Karpas-422 (cell line): ENCODE data around the gene MAGI2. TPM values are rescaled to one million over a fixed set of nuclear protein-coding genes. Genes with fewer than 3 reads are reported as not detected.

Experiments
- DNase-seq: peaks from one replicate; pipeline ENCODE4 v3.0.0-alpha.2; 2015
- H2AFZ ChIP-seq: fragments of 200-600 bp; sonication (generic); 2 replicates; pipeline ENCODE4 v1.6.1; 2014; ENCODE audit warnings: antibody characterized with exemption, low read length, mixed read lengths
- H3K27ac ChIP-seq: fragments of 200-600 bp; sonication (generic); 2 replicates; pipeline ENCODE4 v1.5.1; 2014; ENCODE audit warnings: mild to moderate bottlenecking, low read length, moderate library complexity
- H3K27me3 ChIP-seq: fragments of 200-600 bp; sonication (generic); 2 replicates; pipeline ENCODE4 v1.6.1; 2014; ENCODE audit warnings: low read length, mixed read lengths
- H3K36me3 ChIP-seq: fragments of 200-600 bp; sonication (generic); 2 replicates; pipeline ENCODE4 v1.6.1; 2014; ENCODE audit warnings: low read length, mixed read lengths; ENCODE audit not compliant: insufficient read depth
- H3K4me1 ChIP-seq: fragments of 200-600 bp; sonication (generic); 2 replicates; pipeline ENCODE4 v1.6.1; 2014; ENCODE audit warnings: mild to moderate bottlenecking, low read length, mixed read lengths
- H3K4me2 ChIP-seq: fragments of 200-600 bp; sonication (generic); 2 replicates; pipeline ENCODE4 v1.6.1; 2014; ENCODE audit warnings: low read length, low read depth, mild to moderate bottlenecking; ENCODE audit not compliant: poor library complexity, severe bottlenecking
- H3K4me3 ChIP-seq: fragments of 200-600 bp; sonication (generic); 2 replicates; pipeline ENCODE4 v1.5.1; 2014; ENCODE audit warnings: mild to moderate bottlenecking, antibody characterized with exemption, low read length, mixed read lengths
- H3K79me2 ChIP-seq: fragments of 200-600 bp; sonication (generic); 2 replicates; pipeline ENCODE4 v1.6.1; 2014; ENCODE audit warnings: mild to moderate bottlenecking, low read length, mixed read lengths
- H3K9ac ChIP-seq: fragments of 200-600 bp; sonication (generic); 2 replicates; pipeline ENCODE4 v1.6.0; 2014; ENCODE audit warnings: low read length
- H3K9me2 ChIP-seq: fragments of 200-600 bp; sonication (generic), shearing (Covaris generic); replicated peaks from 2 replicates; pipeline ENCODE4 v1.6.0; 2014; ENCODE audit warnings: mild to moderate bottlenecking, low read length, moderate library complexity; ENCODE audit not compliant: insufficient read depth
- H3K9me3 ChIP-seq: fragments of 300-700, 200-600 bp; sonication (generic); 2 replicates; pipeline ENCODE4 v1.6.1; 2014; ENCODE audit warnings: low read length, mixed read lengths
- H4K20me1 ChIP-seq: fragments of 200-600 bp; sonication (generic); 2 replicates; pipeline ENCODE4 v1.6.1; 2014; ENCODE audit warnings: mild to moderate bottlenecking, antibody characterized with exemption, low read length, low read depth; ENCODE audit not compliant: insufficient read depth
- total RNA-seq: library from RNA; depleted of rRNA; stranded (reverse); fragments of >200 nt; shearing (Covaris generic); gene quantifications from 2 replicates; pipeline ENCODE4 v1.2.3, GENCODE V29; 2014; ENCODE audit warnings: low replicate concordance

The MAGI2 gene
- total RNA-seq, 1 experiment from 2014 or later = 0.93 TPM

DNA sequence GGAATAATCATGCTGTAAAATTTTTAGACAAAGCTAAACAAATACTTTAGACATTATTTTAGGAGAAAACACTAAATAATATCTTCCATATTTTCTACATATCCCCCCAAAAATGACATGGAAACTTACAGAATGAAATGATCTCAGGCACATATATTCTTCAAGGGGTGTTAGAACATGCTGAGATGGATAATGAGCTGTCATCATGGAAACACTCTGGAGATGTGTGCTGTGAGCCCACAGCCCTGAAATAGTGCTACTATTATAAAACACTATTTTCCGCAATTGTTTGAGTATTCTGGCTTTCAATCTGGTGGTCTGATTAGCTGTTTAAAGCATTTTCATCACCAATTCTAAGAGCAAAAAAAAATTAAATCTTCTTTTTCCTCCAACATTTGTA, 1269.2 kb downstream of the MAGI2 start:
- no peaks in the 10 kb centered on the region for H3K9me3 ChIP-seq
- H2AFZ ChIP-seq = no peak overlapping the region
- no peaks in the 10 kb centered on the region for H4K20me1 ChIP-seq
- H3K27ac ChIP-seq = no peak overlapping the region
- no peak overlapping the region for H3K9ac ChIP-seq
- no peak overlapping the region for H3K4me2 ChIP-seq
- no peak for DNase-seq
- H3K36me3 ChIP-seq = no peaks in the 10 kb centered on the region
- no peak overlapping the region for H3K4me3 ChIP-seq
- no peaks in the 10 kb centered on the region for H3K9me2 ChIP-seq
- no peaks in the 10 kb centered on the region for H3K79me2 ChIP-seq
- H3K4me1 ChIP-seq = no peaks in the 10 kb centered on the region
- no peaks in the 10 kb centered on the region for H3K27me3 ChIP-seq

DNA sequence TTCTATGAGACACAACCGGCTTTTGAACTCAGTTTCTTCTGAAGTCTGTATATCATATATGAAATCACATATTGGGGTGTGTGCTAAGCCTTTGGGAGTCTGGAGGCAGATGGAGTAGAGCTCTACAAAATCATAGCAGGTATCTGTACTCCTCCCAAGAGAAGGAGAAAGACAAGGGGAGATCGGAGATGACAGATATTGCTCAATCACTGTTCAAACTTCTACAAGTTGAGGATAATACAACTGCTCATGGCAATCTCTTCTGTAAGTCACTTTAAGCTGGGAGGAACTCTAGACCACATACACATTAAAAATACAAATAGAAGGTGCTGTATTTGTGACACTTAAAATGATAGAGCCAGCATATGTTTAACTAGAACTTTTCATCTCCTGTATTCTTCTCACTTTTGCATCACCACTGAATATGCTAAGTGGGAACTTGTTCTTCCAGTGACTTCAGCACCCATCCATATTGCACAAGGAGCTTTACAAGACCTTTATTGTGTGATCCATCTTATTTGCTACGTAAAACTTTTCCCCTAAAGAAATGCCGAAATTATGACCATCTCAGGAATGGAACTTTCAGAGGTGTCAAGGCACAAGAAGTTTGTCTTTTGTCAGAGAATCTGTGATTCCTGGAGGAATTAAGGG, 1273.5 kb downstream of the MAGI2 start:
- no peak for DNase-seq
- Histone ChIP-seq H3K4me2 (no peak overlapping the region), H3K4me1 (no peaks in the 10 kb centered on the region), H3K9me2 (no peaks in the 10 kb centered on the region), H3K36me3 (no peaks in the 10 kb centered on the region), H3K9me3 (no peaks in the 10 kb centered on the region), H3K79me2 (no peaks in the 10 kb centered on the region), H2AFZ (no peak overlapping the region), H3K4me3 (no peak overlapping the region), H4K20me1 (no peaks in the 10 kb centered on the region), H3K9ac (no peak overlapping the region), H3K27me3 (no peaks in the 10 kb centered on the region), H3K27ac (no peak overlapping the region)

DNA sequence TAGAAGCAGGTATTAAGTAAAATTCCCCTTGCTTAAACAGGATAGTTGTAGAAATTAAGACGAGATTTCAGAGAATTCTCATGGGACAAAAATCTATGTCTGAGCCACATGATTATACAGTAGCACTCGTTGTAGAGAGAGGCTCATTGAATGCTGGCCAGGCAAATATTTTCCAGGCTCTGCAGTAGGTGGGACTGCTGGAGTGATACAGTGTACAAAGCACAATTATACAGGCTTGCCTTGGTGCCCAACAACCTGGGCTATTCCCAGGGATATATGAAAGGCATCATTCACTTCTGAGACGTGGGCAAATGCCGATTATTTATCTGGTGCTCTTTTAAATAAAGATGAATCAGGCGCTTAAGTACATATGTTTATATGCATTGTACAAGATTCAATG, 1274.3 kb downstream of the MAGI2 start:
- no peaks in the 10 kb centered on the region for H3K27me3 ChIP-seq
- H4K20me1 ChIP-seq = no peaks in the 10 kb centered on the region
- no peaks in the 10 kb centered on the region for H3K79me2 ChIP-seq
- H3K4me3 ChIP-seq = no peak overlapping the region
- H3K4me1 ChIP-seq = no peaks in the 10 kb centered on the region
- H2AFZ ChIP-seq = no peak overlapping the region
- H3K9me3 ChIP-seq = no peaks in the 10 kb centered on the region
- no peaks in the 10 kb centered on the region for H3K36me3 ChIP-seq
- H3K4me2 ChIP-seq = no peak overlapping the region
- H3K27ac ChIP-seq = no peak overlapping the region
- no peak overlapping the region for H3K9ac ChIP-seq
- DNase-seq = no peak
- no peaks in the 10 kb centered on the region for H3K9me2 ChIP-seq

DNA sequence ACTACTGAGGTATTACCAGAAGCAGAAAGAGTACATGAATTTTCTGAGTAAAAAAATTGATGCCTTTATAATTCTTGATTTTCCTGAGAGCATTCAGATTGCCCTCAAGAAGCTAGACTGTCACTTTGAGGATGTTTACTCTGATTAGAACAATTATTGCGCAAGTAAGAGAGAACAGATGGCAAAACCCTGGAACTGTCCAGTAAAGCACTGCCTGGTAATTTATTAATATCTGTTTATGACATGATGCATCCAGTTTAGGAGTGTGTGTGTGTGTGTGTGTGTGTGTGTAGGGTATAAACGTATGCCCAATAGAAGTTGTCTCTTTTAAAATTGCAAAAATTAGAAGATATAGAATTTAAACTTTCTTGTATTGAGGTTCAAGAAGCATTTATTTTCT, 1275.1 kb downstream of the MAGI2 start:
- Histone ChIP-seq H3K9me2 (no peaks in the 10 kb centered on the region), H3K9me3 (no peaks in the 10 kb centered on the region), H3K79me2 (no peaks in the 10 kb centered on the region), H4K20me1 (no peaks in the 10 kb centered on the region), H3K4me3 (no peak overlapping the region), H2AFZ (no peak overlapping the region), H3K4me1 (no peaks in the 10 kb centered on the region), H3K36me3 (no peaks in the 10 kb centered on the region), H3K4me2 (no peak overlapping the region), H3K27ac (no peak overlapping the region), H3K9ac (no peak overlapping the region), H3K27me3 (no peaks in the 10 kb centered on the region)
- no peak for DNase-seq

GRCh38 chr7:78176171-78176570, 1277.3 kb downstream of the MAGI2 start:
- Histone ChIP-seq H3K4me2 (no peak overlapping the region), H3K4me3 (no peak overlapping the region), H4K20me1 (no peaks in the 10 kb centered on the region), H3K36me3 (no peaks in the 10 kb centered on the region), H2AFZ (no peak overlapping the region), H3K79me2 (no peaks in the 10 kb centered on the region), H3K27ac (no peak overlapping the region), H3K9me3 (no peaks in the 10 kb centered on the region), H3K27me3 (no peaks in the 10 kb centered on the region), H3K4me1 (no peaks in the 10 kb centered on the region), H3K9me2 (no peaks in the 10 kb centered on the region), H3K9ac (no peak overlapping the region)
- no peak for DNase-seq

GRCh38 chr7:78175330-78176100, 1278.0 kb downstream of the MAGI2 start:
- H4K20me1 ChIP-seq = no peaks in the 10 kb centered on the region
- H3K9ac ChIP-seq = no peak overlapping the region
- H3K27ac ChIP-seq = no peak overlapping the region
- no peaks in the 10 kb centered on the region for H3K27me3 ChIP-seq
- no peaks in the 10 kb centered on the region for H3K36me3 ChIP-seq
- H3K4me3 ChIP-seq = no peak overlapping the region
- no peak for DNase-seq
- no peaks in the 10 kb centered on the region for H3K9me3 ChIP-seq
- H3K79me2 ChIP-seq = no peaks in the 10 kb centered on the region
- no peaks in the 10 kb centered on the region for H3K4me1 ChIP-seq
- H3K9me2 ChIP-seq = no peaks in the 10 kb centered on the region
- H2AFZ ChIP-seq = no peak overlapping the region
- no peak overlapping the region for H3K4me2 ChIP-seq

- Histone ChIP-seq H3K9ac (no peak overlapping the region), H3K27me3 (no peaks in the 10 kb centered on the region), H3K27ac (no peak overlapping the region), H3K4me1 (no peaks in the 10 kb centered on the region), H3K36me3 (no peaks in the 10 kb centered on the region), H4K20me1 (no peaks in the 10 kb centered on the region), H3K4me2 (no peak overlapping the region), H3K9me3 (no peaks in the 10 kb centered on the region), H3K79me2 (no peaks in the 10 kb centered on the region), H3K9me2 (no peaks in the 10 kb centered on the region), H2AFZ (no peak overlapping the region), H3K4me3 (no peak overlapping the region)
- DNase-seq = no peak
Measured at GRCh38 chr7:78173666-78174065, 1279.8 kb downstream of the MAGI2 start.

DNA sequence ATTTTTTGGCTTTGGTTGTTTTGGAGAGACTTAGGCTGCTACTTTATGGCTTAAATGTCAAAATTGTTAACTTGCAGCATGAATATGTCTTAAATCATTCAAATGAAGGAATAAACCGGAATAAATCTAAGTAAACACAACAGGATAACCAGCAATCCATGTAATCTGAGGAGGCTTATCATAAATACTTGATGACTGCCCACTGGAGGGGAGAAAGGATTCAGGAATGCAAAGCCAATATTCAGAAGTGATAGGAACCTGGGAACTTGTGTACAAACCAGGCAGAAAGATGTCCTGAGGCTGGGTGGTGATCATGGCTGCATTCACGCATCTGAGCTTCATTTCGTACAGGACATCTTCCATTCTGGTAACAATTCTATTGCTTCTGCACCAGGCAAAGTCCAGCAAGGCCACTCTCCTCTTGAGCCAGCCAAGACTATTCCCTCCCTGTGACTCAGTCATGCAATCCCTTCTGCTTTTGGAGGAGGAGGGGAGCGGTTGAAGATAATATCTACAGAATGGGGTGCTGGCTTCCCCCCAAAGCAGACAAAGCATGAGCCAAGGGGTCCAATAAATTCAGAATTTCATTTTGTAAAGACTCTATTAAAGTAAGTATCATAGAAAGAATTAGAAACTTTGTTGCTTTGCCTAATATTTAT, 1280.4 kb downstream of the MAGI2 start:
- no peaks in the 10 kb centered on the region for H3K36me3 ChIP-seq
- no peak overlapping the region for H3K4me3 ChIP-seq
- H3K9ac ChIP-seq = no peak overlapping the region
- no peaks in the 10 kb centered on the region for H3K27me3 ChIP-seq
- no peaks in the 10 kb centered on the region for H4K20me1 ChIP-seq
- H3K9me3 ChIP-seq = no peaks in the 10 kb centered on the region
- no peaks in the 10 kb centered on the region for H3K4me1 ChIP-seq
- no peak overlapping the region for H2AFZ ChIP-seq
- no peak for DNase-seq
- H3K4me2 ChIP-seq = no peak overlapping the region
- H3K9me2 ChIP-seq = no peaks in the 10 kb centered on the region
- no peaks in the 10 kb centered on the region for H3K79me2 ChIP-seq
- no peak overlapping the region for H3K27ac ChIP-seq
